HepG2 (cell line): Measurements from ENCODE around the gene ARHGAP19. TPM values are rescaled to one million over a fixed set of nuclear protein-coding genes. Genes with fewer than 3 reads are reported as not detected.

ENCODE experiments used
- BHLHE40 ChIP-seq: IDR thresholded peaks from 2 replicates; pipeline ENCODE4 v1.6.1; 2011; ENCODE audit warnings: low read length, improper control_type of control experiment
- CBX1 ChIP-seq: IDR thresholded peaks from one replicate; pipeline ENCODE4 v1.6.1; 2016; ENCODE audit warnings: antibody characterized with exemption, low read depth
- GLI4 ChIP-seq: sonication (generic); formaldehyde crosslinking; IDR thresholded peaks from 2 replicates; pipeline ENCODE4 v1.5.1; 2020; ENCODE audit warnings: missing genetic modification reagents, mild to moderate bottlenecking, moderate library complexity, borderline replicate concordance
- IRX3 ChIP-seq: sonication (generic); formaldehyde crosslinking; IDR thresholded peaks from 2 replicates; pipeline ENCODE4 v1.8.1; 2023; ENCODE audit warnings: mild to moderate bottlenecking, low read depth, missing genetic modification reagents, borderline replicate concordance
- KLF15 ChIP-seq: sonication (generic); formaldehyde crosslinking; IDR thresholded peaks from 2 replicates; pipeline ENCODE4 v1.8.1; 2023; ENCODE audit warnings: borderline replicate concordance, mild to moderate bottlenecking, inconsistent platforms, missing genetic modification reagents, mixed read lengths
- MAFF ChIP-seq: IDR thresholded peaks from 2 replicates; pipeline ENCODE4 v1.6.1; 2011; ENCODE audit warnings: low read depth, low read length, improper control_type of control experiment
- NFE2L2 ChIP-seq: fragments of 150-350 bp; IDR thresholded peaks from 2 replicates; pipeline ENCODE4 v1.6.1; 2014; ENCODE audit warnings: low read length
- PRPF4 ChIP-seq: fragments of 200-400 bp; formaldehyde crosslinking; IDR thresholded peaks from 2 replicates; pipeline ENCODE4 v1.6.1; 2016; ENCODE audit warnings: low read length, low read depth; ENCODE audit not compliant: poor library complexity, severe bottlenecking
- SETDB1 ChIP-seq: sonication (generic); formaldehyde crosslinking; IDR thresholded peaks from 2 replicates; pipeline ENCODE4 v1.5.1; 2020; ENCODE audit warnings: missing genetic modification reagents, mild to moderate bottlenecking, borderline replicate concordance
- SIN3A ChIP-seq: IDR thresholded peaks from 2 replicates; pipeline ENCODE4 v1.6.1; 2011; ENCODE audit warnings: low read depth, mild to moderate bottlenecking, control low read depth, low read length, borderline replicate concordance
- SP140L ChIP-seq: sonication (generic); formaldehyde crosslinking; IDR thresholded peaks from 2 replicates; pipeline ENCODE4 v1.4.0; 2020; ENCODE audit warnings: missing genetic modification reagents, borderline replicate concordance
- U2AF2 ChIP-seq: fragments of 200-400 bp; formaldehyde crosslinking; IDR thresholded peaks from 2 replicates; pipeline ENCODE4 v1.6.1; 2017; ENCODE audit warnings: low read depth, mild to moderate bottlenecking, low read length
- ZMAT3 ChIP-seq: sonication (generic); formaldehyde crosslinking; conservative IDR thresholded peaks from 2 replicates; pipeline ENCODE4 v1.7.0; 2021; ENCODE audit warnings: missing genetic modification reagents
- ZNF12 ChIP-seq: sonication (generic); formaldehyde crosslinking; IDR thresholded peaks from 2 replicates; pipeline ENCODE4 v1.5.0; 2020; ENCODE audit warnings: missing genetic modification reagents
- ZNF317 ChIP-seq: sonication (generic); formaldehyde crosslinking; IDR thresholded peaks from 2 replicates; pipeline ENCODE4 v1.5.0; 2020; ENCODE audit warnings: mild to moderate bottlenecking, missing genetic modification reagents
- ZNF367 ChIP-seq: sonication (generic); formaldehyde crosslinking; IDR thresholded peaks from 2 replicates; pipeline ENCODE4 v1.4.0; 2020; ENCODE audit warnings: missing genetic modification reagents, borderline replicate concordance
- ZNF546 ChIP-seq: sonication (generic); formaldehyde crosslinking; conservative IDR thresholded peaks from 2 replicates; pipeline ENCODE4 v1.8.1; 2023; ENCODE audit warnings: mild to moderate bottlenecking, missing genetic modification reagents
- ZNF572 ChIP-seq: sonication (generic); formaldehyde crosslinking; IDR thresholded peaks from 2 replicates; pipeline ENCODE4 v1.5.1; 2020; ENCODE audit warnings: mild to moderate bottlenecking, missing genetic modification reagents
- ZNF644 ChIP-seq: IDR thresholded peaks from 2 replicates; pipeline ENCODE4 v1.6.1; 2016; ENCODE audit warnings: low read depth
- ZNF674 ChIP-seq: sonication (generic); formaldehyde crosslinking; IDR thresholded peaks from 2 replicates; pipeline ENCODE4 v1.5.0; 2020; ENCODE audit warnings: low read depth, mild to moderate bottlenecking, missing genetic modification reagents
- polyA plus RNA-seq, 8 experiments: library from polyadenylated mRNA; depleted of rRNA in 3 of 8; stranded (reverse) in 7 of 8; unstranded in 1 of 8; fragments of >200 nt; fragmentation: Illumina TruSeq in 4 of 8; extraction: Trizol in 4 of 8; gene quantifications; 2 replicates each; pipeline versions ENCODE4 v1.2.1 to v1.2.3, GENCODE V29; 2011 to 2016; ENCODE audit warnings: low read depth in 4 of 8, missing spikeins in 1 of 8, mixed read lengths in 1 of 8; ENCODE audit not compliant: insufficient read depth in 1 of 8
- total RNA-seq, 5 experiments: library from RNA; depleted of rRNA; stranded (reverse); fragments of >200 nt; fragmentation: Illumina TruSeq; extraction: Trizol; gene quantifications; 2 replicates each; pipeline ENCODE4 v1.2.3, GENCODE V29; 2016; ENCODE audit warnings: low read depth in 1 of 5
- TF ChIP-seq, protein P1 (sequence below): sonication (generic); formaldehyde crosslinking; conservative IDR thresholded peaks from 2 replicates; pipeline ENCODE4 v1.4.0; 2020; ENCODE audit warnings: missing genetic modification reagents
- TF ChIP-seq, protein P2 (sequence below): sonication (generic); formaldehyde crosslinking; IDR thresholded peaks from 2 replicates; pipeline ENCODE4 v1.8.1; 2023; ENCODE audit warnings: mild to moderate bottlenecking, missing genetic modification reagents
- TF ChIP-seq, protein P3 (sequence below): sonication (generic); formaldehyde crosslinking; conservative IDR thresholded peaks from 2 replicates; pipeline ENCODE4 v1.4.0; 2020; ENCODE audit warnings: missing genetic modification reagents

Gene ARHGAP19
- total and polyA plus RNA-seq, 2 of the 13 experiments (the other 11 are each of a cell fraction or from before 2014, with no cell fraction given), result 7.6 to 10.0 TPM

DNA sequence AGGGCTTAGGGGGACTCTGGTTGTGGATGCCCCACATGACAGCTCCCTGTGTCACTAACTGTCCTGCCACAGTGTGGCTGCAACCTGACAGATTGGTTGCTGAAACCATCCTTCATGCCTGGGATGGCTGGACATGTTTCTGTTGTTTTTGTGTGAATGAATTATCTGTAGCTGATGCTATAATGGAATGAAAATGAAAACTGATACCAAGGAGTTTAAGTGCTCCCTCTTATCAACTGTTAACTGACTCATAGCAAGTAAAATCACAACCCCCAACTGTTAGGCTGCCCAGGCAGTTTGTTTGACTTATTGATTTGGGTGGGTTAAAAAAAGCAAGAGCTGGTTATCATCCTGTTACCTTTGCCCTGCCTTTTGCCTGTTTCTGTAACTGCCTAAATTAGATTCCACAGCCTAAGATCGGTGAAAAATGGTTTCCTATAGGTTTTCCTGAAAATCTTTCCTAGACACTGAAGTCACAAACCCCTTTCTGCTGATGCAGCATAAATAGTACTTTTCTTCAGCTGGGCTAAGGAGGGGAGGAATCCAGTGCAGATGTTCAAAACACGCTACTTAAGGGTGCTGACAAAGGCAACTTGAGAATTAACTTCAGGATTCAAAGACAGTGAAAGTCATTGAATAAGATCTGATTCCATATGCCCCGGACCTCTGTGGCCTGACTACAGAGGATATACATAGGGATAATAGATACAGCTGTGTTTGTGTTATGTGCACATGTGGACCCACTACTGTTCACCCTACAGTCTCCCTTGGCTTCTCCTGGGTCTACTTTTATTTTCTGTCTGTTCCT is 36.4 kb upstream of the ARHGAP19 start (continued):
- TF ChIP-seq, protein P1, sequence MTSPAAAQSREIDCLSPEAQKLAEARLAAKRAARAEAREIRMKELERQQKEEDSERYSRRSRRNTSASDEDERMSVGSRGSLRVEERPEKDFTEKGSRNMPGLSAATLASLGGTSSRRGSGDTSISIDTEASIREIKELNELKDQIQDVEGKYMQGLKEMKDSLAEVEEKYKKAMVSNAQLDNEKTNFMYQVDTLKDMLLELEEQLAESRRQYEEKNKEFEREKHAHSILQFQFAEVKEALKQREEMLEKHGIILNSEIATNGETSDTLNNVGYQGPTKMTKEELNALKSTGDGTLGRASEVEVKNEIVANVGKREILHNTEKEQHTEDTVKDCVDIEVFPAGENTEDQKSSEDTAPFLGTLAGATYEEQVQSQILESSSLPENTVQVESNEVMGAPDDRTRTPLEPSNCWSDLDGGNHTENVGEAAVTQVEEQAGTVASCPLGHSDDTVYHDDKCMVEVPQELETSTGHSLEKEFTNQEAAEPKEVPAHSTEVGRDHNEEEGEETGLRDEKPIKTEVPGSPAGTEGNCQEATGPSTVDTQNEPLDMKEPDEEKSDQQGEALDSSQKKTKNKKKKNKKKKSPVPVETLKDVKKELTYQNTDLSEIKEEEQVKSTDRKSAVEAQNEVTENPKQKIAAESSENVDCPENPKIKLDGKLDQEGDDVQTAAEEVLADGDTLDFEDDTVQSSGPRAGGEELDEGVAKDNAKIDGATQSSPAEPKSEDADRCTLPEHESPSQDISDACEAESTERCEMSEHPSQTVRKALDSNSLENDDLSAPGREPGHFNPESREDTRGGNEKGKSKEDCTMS (CRISPR knock-in tag), result no peak
- TF ChIP-seq SP140L, result no peak
- no peak for TF ChIP-seq ZNF546
- TF ChIP-seq BHLHE40, result no peak
- TF ChIP-seq PRPF4, result no peak
- no peak for TF ChIP-seq NFE2L2
- no peak for TF ChIP-seq ZNF367 (CRISPR knock-in tag)
- no peak for TF ChIP-seq IRX3 (CRISPR knock-in tag)
- TF ChIP-seq CBX1, result no peak
- TF ChIP-seq ZNF317 (CRISPR knock-in tag), result 0 out of 2 replicates have a peak, but pooled peaks have one; percentile 44
- TF ChIP-seq MAFF, result peak; percentile 100
- TF ChIP-seq ZNF572 (CRISPR knock-in tag), result no peak
- TF ChIP-seq KLF15 (CRISPR knock-in tag), result no peak
- TF ChIP-seq ZNF674 (CRISPR knock-in tag), result no peak
- no peak for TF ChIP-seq ZNF12 (CRISPR knock-in tag)
- TF ChIP-seq U2AF2, result no peak
- 0 out of 2 replicates have a peak, but pooled peaks have one; percentile 42 for TF ChIP-seq GLI4 (CRISPR knock-in tag)
- no peak; the same call in 1 of the 2 replicates for TF ChIP-seq SIN3A
- no peak for TF ChIP-seq ZMAT3 (CRISPR knock-in tag)
- 0 out of 2 replicates have a peak, but pooled peaks have one; percentile 28 for TF ChIP-seq ZNF644 (CRISPR knock-in tag)
- TF ChIP-seq SETDB1 (CRISPR knock-in tag), result no peak
- TF ChIP-seq, protein P2, sequence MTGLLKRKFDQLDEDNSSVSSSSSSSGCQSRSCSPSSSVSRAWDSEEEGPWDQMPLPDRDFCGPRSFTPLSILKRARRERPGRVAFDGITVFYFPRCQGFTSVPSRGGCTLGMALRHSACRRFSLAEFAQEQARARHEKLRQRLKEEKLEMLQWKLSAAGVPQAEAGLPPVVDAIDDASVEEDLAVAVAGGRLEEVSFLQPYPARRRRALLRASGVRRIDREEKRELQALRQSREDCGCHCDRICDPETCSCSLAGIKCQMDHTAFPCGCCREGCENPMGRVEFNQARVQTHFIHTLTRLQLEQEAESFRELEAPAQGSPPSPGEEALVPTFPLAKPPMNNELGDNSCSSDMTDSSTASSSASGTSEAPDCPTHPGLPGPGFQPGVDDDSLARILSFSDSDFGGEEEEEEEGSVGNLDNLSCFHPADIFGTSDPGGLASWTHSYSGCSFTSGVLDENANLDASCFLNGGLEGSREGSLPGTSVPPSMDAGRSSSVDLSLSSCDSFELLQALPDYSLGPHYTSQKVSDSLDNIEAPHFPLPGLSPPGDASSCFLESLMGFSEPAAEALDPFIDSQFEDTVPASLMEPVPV (CRISPR knock-in tag), result 0 out of 2 replicates have a peak, but pooled peaks have one; percentile 12
- TF ChIP-seq, protein P3, sequence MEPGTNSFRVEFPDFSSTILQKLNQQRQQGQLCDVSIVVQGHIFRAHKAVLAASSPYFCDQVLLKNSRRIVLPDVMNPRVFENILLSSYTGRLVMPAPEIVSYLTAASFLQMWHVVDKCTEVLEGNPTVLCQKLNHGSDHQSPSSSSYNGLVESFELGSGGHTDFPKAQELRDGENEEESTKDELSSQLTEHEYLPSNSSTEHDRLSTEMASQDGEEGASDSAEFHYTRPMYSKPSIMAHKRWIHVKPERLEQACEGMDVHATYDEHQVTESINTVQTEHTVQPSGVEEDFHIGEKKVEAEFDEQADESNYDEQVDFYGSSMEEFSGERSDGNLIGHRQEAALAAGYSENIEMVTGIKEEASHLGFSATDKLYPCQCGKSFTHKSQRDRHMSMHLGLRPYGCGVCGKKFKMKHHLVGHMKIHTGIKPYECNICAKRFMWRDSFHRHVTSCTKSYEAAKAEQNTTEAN (CRISPR knock-in tag), result no peak
